Suprapubic skin (tissue), 4 donors: ENCODE data around the gene KATNB1. TPM values are rescaled to one million over a fixed set of nuclear protein-coding genes. Genes with fewer than 3 reads are reported as not detected.

Experiments
- DNase-seq, 2 donors: peaks; one replicate each; pipeline ENCODE4 v3.0.0-alpha.2; 2019; ENCODE audit warnings: low spot score in 2 of 2
- H3K27ac ChIP-seq: fragments of 200-600 bp; sonication (generic); one replicate; pipeline ENCODE4 v1.5.1; 2019
- H3K27me3 ChIP-seq: fragments of 200-600 bp; sonication (generic); one replicate; pipeline ENCODE4 v1.5.1; 2019
- H3K36me3 ChIP-seq: fragments of 200-600 bp; sonication (generic); one replicate; pipeline ENCODE4 v1.5.1; 2019
- H3K4me1 ChIP-seq: fragments of 200-600 bp; sonication (generic); one replicate; pipeline ENCODE4 v1.5.1; 2019
- H3K4me3 ChIP-seq: fragments of 200-600 bp; sonication (generic); one replicate; pipeline ENCODE4 v1.5.1; 2019; ENCODE audit warnings: mild to moderate bottlenecking
- H3K9me3 ChIP-seq: fragments of 200-600 bp; sonication (generic); one replicate; pipeline ENCODE4 v1.5.1; 2019
- EP300 ChIP-seq: sonication (generic); formaldehyde crosslinking; IDR thresholded peaks from one replicate; pipeline ENCODE4 v1.6.1; 2017; ENCODE audit warnings: antibody characterized with exemption
- POLR2A ChIP-seq, 2 donors: fragments of 450-650 bp; IDR thresholded peaks; one replicate each; pipeline ENCODE4 v1.6.1; 2017; ENCODE audit warnings: antibody characterized with exemption in 2 of 2, mild to moderate bottlenecking in 2 of 2, moderate library complexity in 2 of 2
- POLR2AphosphoS5 ChIP-seq, 3 donors: sonication (generic); formaldehyde crosslinking; IDR thresholded peaks; one replicate each; pipeline ENCODE4 v1.6.1; 2017; ENCODE audit warnings: antibody characterized with exemption in 3 of 3
- WGBS: methylation state at CpG from one replicate; pipeline ENCODE4 v1.1.5; 2018; 5-methylcytosine and 5-hydroxymethylcytosine counted together
- total RNA-seq, 4 donors: library from RNA; depleted of rRNA; stranded (reverse); fragments of >200 nt; gene quantifications; one replicate each; pipeline ENCODE4 v1.1.0, GENCODE V29; 2016
- TF ChIP-seq, protein P1 (sequence below), 2 donors: fragments of 200-600 bp in 1 of 2; fragments of 450-650 bp in 1 of 2; sonication (generic) in 1 of 2; IDR thresholded peaks; one replicate each; pipeline ENCODE4 v1.5.1; 2016 to 2019; ENCODE audit warnings: antibody characterized with exemption in 2 of 2, mild to moderate bottlenecking in 1 of 2, moderate library complexity in 1 of 2

The KATNB1 gene
- total RNA-seq, 4 donors from 2014 or later, result 47.8 to 62.7 (median 55.7) TPM

DNA sequence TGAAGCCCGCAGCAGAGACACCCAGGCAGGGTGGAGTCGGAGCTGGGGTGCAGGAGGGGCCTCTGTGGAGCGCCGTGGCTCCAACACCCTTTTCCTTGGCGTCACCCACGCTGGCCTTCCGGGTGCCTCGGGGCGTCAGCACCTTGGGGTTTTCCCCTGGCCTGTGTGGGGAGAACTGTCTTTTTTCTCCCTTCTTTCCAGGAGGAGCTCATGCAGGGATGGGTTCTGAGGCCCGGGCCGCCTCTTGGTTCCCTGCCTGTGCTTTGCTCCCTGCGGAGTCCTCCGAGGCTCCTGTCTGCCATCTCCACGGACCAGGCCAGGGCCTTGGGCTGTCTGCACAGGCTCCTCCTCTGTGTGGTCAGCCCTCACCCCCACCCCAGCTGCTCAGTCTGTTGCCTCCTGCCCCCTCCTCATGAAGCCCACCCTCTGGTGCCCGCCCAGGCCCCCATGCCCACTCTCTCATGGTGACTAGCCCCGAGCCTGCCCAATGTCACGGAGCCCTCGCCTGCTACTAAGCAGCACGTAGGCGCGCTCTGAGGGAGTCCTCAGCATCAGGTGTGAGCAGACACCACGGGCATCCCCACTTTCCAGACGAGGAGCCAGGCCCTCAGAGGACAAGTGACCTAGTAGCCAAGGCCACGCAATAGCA is 5.0 kb downstream of the KATNB1 start:
- Histone ChIP-seq H3K9me3 (no peaks in the 10 kb centered on the region), H3K4me3 (no peak overlapping the region), H3K27ac (peak overlapping the region; percentile 83), H3K4me1 (peaks cover 61% of the 10 kb centered on the region), H3K36me3 (peaks cover 15% of the 10 kb centered on the region), H3K27me3 (no peaks in the 10 kb centered on the region)
- whole genome bisulfite sequencing, result 85% methylated on average over 3 of the region's 24 CpGs
- peak in 1 of 3 donors; percentile 39 for TF ChIP-seq POLR2AphosphoS5 (IDR thresholded peaks at IDR 0.05)
- TF ChIP-seq POLR2A (IDR thresholded peaks at IDR 0.05), result no peak
- peak in 1 of 2 donors; percentile 79 for DNase-seq

DNA sequence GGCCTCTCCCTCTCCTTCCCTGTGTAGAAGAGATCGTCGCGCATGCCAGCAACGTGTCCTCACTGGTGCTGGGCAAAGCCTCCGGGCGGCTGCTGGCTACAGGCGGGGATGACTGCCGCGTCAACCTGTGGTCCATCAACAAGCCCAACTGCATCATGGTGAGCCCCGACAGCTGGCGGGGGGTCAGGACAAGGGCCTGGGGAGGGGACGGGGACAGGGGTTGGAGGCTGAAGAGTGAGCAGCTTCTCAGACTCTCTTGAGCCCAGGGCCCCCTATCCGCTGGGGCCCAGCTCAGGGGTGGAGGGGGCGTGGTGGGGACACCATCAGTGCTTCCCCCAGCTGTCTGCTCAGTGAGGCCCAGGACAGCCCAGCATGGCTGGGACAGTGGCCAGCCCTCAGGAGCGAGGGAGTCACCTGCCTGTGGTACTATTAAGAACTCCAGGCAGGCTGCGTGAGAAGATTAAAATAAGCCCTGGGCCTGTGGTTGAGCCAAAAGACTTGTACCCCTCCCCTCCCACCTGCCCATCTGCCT is 6.2 kb downstream of the KATNB1 start:
- WGBS, result 55% methylated on average over 12 of the region's 16 CpGs
- Histone ChIP-seq H3K4me1 (peaks cover 52% of the 10 kb centered on the region), H3K36me3 (peaks cover 15% of the 10 kb centered on the region), H3K27me3 (no peaks in the 10 kb centered on the region), H3K27ac (peak overlapping the region; percentile 39), H3K4me3 (no peak overlapping the region), H3K9me3 (no peaks in the 10 kb centered on the region)
- no peak for DNase-seq
- no peak for TF ChIP-seq POLR2A (IDR thresholded peaks at IDR 0.05)
- TF ChIP-seq, protein P1, sequence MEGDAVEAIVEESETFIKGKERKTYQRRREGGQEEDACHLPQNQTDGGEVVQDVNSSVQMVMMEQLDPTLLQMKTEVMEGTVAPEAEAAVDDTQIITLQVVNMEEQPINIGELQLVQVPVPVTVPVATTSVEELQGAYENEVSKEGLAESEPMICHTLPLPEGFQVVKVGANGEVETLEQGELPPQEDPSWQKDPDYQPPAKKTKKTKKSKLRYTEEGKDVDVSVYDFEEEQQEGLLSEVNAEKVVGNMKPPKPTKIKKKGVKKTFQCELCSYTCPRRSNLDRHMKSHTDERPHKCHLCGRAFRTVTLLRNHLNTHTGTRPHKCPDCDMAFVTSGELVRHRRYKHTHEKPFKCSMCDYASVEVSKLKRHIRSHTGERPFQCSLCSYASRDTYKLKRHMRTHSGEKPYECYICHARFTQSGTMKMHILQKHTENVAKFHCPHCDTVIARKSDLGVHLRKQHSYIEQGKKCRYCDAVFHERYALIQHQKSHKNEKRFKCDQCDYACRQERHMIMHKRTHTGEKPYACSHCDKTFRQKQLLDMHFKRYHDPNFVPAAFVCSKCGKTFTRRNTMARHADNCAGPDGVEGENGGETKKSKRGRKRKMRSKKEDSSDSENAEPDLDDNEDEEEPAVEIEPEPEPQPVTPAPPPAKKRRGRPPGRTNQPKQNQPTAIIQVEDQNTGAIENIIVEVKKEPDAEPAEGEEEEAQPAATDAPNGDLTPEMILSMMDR (IDR thresholded peaks at IDR 0.05), result no peak
- TF ChIP-seq POLR2AphosphoS5 (IDR thresholded peaks at IDR 0.05), result no peak
- TF ChIP-seq EP300, result no peak

DNA sequence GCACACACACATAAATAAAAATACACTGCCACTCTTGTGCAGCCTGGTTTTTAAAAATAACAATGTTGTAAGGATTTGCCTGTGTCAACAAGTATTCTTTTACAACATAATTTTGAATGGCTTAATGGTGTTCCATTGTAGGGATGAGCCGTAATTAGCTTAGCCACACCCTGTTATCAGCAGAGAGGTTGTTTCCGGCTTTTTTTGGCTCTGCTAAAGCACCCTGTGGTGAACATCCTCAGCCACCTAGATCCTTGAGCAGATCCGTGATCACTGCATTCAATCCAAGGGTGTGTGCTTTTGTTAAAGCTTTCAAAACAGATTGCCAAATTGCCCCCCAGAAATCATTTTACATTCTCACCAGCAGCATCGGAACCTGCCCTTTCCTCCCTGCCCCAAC is 7.0 kb downstream of the KATNB1 start:
- Histone ChIP-seq H3K36me3 (peaks cover 20% of the 10 kb centered on the region), H3K4me3 (no peak overlapping the region), H3K9me3 (no peaks in the 10 kb centered on the region), H3K4me1 (peaks cover 43% of the 10 kb centered on the region), H3K27ac (no peak overlapping the region), H3K27me3 (no peaks in the 10 kb centered on the region)
- no peak for DNase-seq
- TF ChIP-seq EP300, result no peak
- no peak for TF ChIP-seq POLR2AphosphoS5 (IDR thresholded peaks at IDR 0.05)
- TF ChIP-seq POLR2A (IDR thresholded peaks at IDR 0.05), result no peak
- TF ChIP-seq, protein P1 (IDR thresholded peaks at IDR 0.05), result no peak
- 43% methylated on average over 4 of the region's 4 CpGs for WGBS

DNA sequence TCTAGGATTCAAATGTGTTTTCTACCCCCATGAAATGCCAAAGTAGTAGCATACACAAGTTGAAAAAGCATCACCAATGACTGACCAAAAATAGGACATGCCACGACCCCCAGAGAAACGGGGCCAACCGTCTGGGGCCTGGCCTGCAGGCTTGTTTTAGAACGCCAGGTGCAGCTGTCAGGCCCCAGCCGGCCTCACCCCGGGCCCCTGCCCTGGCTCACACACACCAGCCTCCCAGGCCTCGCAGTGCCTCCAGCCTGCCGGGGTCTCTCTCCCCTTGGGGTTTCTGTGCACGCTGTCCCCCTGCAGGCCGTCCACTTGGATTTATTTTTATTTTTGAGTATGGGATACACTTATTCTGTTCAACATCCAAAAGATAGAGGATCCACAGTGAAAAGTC is 7.9 kb downstream of the KATNB1 start:
- WGBS, result 87% methylated on average over 8 of the region's 10 CpGs
- H3K4me1 ChIP-seq, result peaks cover 43% of the 10 kb centered on the region
- no peak for DNase-seq
- H3K27ac ChIP-seq, result no peak overlapping the region
- peaks cover 25% of the 10 kb centered on the region for H3K36me3 ChIP-seq
- TF ChIP-seq, protein P1 (IDR thresholded peaks at IDR 0.05), result no peak
- TF ChIP-seq POLR2AphosphoS5 (IDR thresholded peaks at IDR 0.05) (no peak), POLR2A (IDR thresholded peaks at IDR 0.05) (no peak), EP300 (no peak)
- H3K27me3 ChIP-seq, result no peaks in the 10 kb centered on the region
- no peaks in the 10 kb centered on the region for H3K9me3 ChIP-seq
- no peak overlapping the region for H3K4me3 ChIP-seq

DNA sequence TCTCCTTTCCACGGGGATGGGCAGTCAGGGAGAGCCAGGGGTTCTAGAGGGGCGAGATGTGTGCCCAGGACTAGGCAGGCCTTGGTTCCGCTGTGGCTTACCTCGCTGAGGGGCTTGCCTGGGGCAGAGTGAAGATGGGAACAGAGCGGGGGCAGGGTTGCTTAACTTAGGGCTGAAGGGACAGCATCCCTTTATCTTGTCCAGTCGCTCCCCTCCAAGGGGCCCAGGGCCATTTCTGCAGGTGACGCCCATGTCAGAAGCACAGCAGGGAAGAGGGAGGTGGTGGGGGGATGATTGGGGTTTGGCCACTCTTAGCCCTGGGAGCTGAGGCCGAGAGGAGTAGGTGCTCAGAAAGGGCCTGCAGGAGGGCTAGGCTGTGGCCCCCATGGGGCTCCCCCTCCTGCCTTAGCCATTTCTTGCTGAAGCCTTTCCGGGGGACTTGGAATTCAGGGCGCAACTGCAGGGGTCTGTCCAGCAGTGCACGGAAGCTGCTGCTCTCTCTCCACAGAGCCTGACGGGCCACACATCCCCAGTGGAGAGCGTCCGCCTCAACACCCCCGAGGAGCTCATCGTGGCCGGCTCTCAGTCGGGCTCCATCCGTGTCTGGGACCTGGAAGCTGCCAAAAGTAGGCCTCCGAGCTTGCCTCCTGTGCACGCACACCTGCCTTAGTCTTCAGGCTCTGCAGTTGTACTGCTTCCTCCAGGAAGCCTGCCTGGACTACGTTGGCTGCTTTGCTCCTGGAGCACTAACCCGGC is 8.5 kb downstream of the KATNB1 start:
- TF ChIP-seq EP300 (no peak), POLR2A (IDR thresholded peaks at IDR 0.05) (no peak), POLR2AphosphoS5 (IDR thresholded peaks at IDR 0.05) (no peak)
- TF ChIP-seq, protein P1 (IDR thresholded peaks at IDR 0.05), result no peak
- WGBS, result 97% methylated on average over 11 of the region's 23 CpGs
- H3K4me3 ChIP-seq, result no peak overlapping the region
- H3K9me3 ChIP-seq, result no peaks in the 10 kb centered on the region
- H3K36me3 ChIP-seq, result peaks cover 25% of the 10 kb centered on the region
- no peaks in the 10 kb centered on the region for H3K27me3 ChIP-seq
- H3K27ac ChIP-seq, result no peak overlapping the region
- H3K4me1 ChIP-seq, result peaks cover 41% of the 10 kb centered on the region
- no peak for DNase-seq
